Sciatic nerve (tissue), 2 donors: ENCODE measurements around the gene CD9. TPM values are rescaled to one million over a fixed set of nuclear protein-coding genes. Genes with fewer than 3 reads are reported as not detected.

Experiments
- ATAC-seq: fragments of 200-7000 bp; cut with Tn5 transposase; one replicate; pipeline ENCODE4 v1.9.1; 2020; ENCODE audit warnings: mild to moderate bottlenecking, moderate library complexity
- DNase-seq: peaks from one replicate; pipeline ENCODE4 v3.0.0-alpha.2; 2020; ENCODE audit warnings: low spot score
- intact Hi-C: fragments of 100-400 bp; cut with DNase I; formaldehyde crosslinking; loops from one replicate; pipeline ENCODE4 v1.14.2; 2022
- total RNA-seq: library from RNA; stranded (reverse); fragmentation: NEBNext Ultra II Directional; extraction: Animal tissue kit (Norgen Biotek cat#: 25700); gene quantifications from one replicate; pipeline ENCODE4 v1.2.1, GENCODE V29; 2021
- donor health status: DM: no; HTN: no; CAD: no.
- donor health status: DM: no; HTN: no; CAD: no.

Gene CD9
- total RNA-seq, 1 donor from 2014 or later: 554 TPM

DNA sequence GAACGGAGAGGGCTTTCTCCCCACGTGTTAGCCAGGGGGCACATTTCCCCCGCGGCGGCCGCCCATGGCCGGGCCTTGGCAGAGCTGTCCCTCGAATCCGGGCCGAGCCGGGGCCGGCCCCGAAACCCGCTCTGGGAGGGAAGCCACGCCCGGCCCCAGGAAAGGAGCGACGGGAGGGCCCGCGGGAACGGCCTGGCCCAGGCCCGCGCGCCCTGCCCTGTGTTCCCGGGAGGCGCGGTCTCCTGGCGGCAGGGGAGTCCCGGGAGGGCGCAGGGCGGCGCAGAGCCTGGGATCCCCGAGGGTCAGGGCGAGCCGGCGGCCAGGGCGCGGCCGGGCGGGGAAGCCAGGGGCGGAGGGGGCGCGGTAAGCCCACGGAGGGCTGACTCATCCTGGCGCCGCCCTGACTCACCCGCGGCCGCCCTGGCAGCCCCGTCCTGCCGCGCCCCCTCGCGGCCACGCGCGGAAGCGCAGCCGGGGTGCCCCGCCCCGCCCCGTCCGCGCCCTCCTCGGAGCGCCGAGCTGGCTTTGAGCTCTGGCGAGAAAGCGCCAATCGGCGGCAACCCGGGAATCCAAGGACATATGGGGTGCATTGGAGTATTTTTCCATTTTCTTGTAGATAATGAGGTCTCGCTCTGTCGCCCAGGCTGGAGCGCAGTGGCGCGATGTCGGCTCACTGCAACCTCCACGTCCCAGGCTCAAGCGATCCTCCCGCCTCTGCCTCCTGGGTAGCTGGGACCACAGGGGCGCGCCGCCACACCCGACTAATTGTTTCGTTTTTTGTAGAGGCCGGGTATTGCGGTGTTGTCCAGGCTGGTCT lies 78.4 kb downstream of the CD9 start:
- DNase-seq (peak; percentile 89), ATAC-seq (peak; percentile 92)
- intact Hi-C loops: loop anchor here (5.0 kb wide), 2 partner anchors 81 to 846 kb away; partner anchors contain the start of gene NTF3

DNA sequence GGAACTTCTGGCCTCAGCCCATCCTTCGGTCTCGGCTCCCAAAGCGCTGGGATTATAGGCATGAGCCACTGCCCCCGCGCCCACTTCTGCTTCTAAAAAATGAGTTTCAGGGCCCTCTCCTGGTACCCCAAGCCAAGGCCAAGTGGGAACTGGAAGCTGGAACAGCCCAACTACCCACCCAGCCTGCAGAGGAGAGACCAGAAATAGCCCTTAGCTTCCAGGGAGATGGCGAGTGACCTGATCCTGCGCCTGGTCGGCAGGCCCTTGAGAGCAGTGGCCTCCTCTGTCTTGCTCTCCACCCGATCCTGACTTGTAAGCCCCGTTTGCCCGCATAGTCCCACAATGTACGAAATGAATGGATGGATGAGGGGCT lies 79.0 kb downstream of the CD9 start:
- DNase-seq (no peak), ATAC-seq (peak; percentile 3)
- intact Hi-C loops: loop anchor here (5.0 kb wide), 2 partner anchors 82 to 847 kb away; partner anchors contain the start of gene NTF3

DNA sequence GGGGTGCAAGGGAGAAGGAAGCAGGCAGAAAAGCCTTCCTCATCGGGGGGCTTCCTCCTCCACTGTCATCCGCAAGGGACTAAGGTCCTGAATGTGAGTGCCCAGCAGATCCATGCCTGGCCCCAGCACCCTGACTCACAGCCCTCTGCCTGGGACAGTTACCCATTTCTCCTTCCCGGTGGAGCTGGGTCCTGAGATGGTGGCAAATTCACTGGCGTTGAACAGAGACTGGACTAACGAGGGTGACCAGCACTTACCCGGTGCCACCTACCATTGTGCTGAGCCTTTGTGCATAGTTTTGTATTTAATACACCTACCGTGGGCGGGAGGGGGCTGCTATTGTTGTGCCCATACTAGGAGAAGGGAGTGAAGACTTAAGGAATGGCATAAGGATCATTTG lies 79.4 kb downstream of the CD9 start:
- intact Hi-C loops: loop anchor here (5.0 to 10.0 kb wide), 4 partner anchors 82 to 847 kb away; partner anchors contain the start of gene NTF3
- ATAC-seq (no peak), DNase-seq (peak; percentile 60)

DNA sequence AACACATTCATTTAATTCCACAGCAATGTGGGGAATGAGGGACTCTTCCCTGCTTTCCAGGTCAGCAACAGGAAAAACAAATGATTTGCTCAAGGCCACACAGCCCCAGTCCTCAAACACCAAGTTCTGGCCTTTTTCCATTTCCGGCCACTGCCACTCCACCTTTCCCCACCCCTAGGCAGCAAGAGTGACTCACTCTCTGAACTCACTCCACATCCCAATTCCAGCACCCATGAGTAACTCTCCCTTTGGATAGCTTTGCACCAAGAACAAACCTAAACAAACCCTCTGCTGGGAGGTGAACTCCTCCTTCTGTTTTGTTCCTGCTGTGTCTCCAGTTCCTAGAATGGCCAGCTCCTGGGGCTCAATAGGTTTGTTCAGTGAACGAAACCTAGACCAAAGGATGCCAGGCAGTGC lies 79.9 kb downstream of the CD9 start:
- DNase-seq (peak; percentile 49), ATAC-seq (peak; percentile 9)
- intact Hi-C loops: loop anchor here (10.0 kb wide), 2 partner anchors 215 to 295 kb away; no protein-coding TSS in a partner anchor

DNA sequence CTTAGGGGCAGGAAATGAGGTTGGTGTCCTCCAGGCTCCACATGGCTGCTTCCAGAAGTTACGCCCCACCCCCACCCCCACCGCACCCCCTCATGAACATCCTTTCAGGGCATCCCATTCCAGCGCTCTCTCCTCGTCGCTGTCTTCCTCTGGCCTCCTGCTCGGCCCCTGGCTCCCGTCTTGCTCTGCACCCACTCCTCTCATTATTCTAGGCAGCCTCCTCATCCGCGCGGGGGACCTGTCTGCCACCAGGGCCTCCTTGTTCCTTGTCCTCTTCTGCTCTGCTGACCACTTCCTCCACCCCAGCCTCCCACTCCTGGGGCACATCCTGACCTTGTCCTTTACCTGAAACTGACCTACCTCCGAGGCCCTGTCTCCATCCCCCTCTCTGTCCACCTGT lies 80.5 kb downstream of the CD9 start:
- ATAC-seq (no peak), DNase-seq (peak; percentile 57)
- intact Hi-C loops: loop anchor here (10.0 kb wide), 2 partner anchors 216 to 296 kb away; no protein-coding TSS in a partner anchor

DNA sequence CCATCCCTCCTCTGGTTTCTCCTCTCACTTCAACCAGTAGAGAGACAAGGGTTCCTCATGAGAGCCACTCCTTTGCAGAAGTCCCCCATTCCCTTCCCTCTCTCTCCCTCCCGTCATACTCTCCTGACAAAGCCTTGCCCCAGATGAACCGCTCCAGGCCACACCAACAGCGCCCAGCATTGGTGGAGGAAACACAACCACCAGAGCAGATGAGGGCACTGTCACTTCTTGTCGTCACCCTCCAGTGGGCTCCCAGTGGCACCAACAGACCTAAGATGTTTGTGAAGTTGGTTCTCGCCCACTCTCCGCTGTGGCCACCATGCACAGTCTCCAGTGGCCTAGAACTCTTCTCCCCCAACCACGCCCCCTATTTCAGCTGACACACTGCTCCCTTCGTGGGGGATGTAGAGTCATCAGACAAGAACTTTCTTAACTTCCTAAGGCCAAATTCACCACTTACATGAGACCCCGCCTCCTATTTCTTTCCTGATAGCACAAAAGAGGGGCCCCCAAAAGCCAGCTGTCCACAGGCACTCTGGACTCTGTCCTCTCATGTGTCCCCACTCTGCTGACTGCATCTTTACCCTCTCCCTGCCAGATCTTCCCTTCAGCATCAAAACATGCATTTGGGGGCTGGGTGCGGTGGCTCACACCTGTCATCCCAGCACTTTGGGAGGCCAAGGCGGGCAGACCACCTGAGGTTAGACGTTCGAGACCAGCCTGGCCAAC lies 81.0 kb downstream of the CD9 start:
- intact Hi-C loops: loop anchor here (10.0 kb wide), 2 partner anchors 216 to 296 kb away; no protein-coding TSS in a partner anchor
- ATAC-seq: no peak
- peak; percentile 51 for DNase-seq

DNA sequence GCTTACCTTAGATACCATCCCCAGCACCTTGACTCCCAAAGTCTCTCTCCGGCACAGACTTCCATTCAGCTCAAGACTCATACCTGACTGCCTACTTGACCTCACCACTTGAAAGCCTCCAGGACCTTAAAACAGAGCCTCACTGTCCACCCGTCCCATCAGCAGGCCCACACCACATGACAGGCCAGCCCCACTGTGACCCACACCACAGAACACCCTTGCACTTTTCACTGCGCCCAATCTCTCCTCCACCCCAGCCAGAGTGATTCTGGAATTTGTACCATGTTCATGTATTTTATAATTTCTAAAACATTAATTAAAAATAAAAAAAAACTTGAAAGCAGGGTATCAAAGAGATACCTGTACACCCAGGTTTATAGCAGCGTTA lies 82.2 kb downstream of the CD9 start:
- ATAC-seq (no peak), DNase-seq (peak; percentile 37)
- intact Hi-C loops: loop anchor here (10.0 kb wide), 2 partner anchors 218 to 298 kb away; no protein-coding TSS in a partner anchor

DNA sequence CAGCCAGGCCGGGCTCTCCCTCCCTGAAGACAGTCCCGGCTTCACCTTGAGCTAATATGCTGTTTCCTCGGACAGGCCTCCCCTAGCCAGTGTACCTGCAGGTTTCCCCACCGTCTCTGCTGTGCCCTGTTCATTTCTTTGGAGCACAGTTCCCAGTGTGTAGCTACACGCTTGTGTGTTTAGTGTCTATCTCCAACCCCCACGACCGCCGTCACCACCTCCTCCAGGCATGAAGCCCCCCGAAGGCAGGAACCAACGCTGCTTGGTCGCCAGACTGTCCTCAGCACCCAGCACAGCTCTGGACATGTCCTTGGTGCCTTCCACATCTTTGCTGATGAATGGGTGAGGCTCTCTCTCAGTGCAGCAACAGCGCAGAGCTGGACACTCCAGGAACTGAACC lies 84.1 kb downstream of the CD9 start:
- no peak for DNase-seq
- no peak for ATAC-seq
- intact Hi-C loops: loop anchor here (10.0 kb wide), 2 partner anchors 219 to 299 kb away; no protein-coding TSS in a partner anchor

DNA sequence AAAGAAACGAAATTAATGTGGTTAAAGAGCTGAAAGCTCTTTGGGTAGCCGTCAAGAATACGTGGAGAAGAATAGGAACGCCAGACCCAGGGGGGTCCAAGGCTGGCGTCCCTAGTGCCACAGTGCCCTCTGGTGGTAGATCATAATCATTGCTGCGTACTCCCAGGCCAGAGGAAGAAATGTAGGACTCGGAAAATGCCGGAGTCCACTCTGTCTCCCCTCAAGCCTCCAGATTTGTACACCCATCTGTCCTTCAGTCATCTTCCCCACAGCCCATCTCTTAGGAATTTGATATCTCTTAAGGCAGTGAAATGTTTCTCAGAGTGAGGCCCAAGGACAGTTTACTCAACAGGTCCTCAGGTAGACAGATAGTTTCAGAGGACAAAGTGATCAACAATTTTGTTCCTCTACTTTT lies 84.9 kb downstream of the CD9 start:
- intact Hi-C loops: loop anchor here (10.0 kb wide), 2 partner anchors 220 to 300 kb away; no protein-coding TSS in a partner anchor
- ATAC-seq: peak; percentile 88
- no peak for DNase-seq

DNA sequence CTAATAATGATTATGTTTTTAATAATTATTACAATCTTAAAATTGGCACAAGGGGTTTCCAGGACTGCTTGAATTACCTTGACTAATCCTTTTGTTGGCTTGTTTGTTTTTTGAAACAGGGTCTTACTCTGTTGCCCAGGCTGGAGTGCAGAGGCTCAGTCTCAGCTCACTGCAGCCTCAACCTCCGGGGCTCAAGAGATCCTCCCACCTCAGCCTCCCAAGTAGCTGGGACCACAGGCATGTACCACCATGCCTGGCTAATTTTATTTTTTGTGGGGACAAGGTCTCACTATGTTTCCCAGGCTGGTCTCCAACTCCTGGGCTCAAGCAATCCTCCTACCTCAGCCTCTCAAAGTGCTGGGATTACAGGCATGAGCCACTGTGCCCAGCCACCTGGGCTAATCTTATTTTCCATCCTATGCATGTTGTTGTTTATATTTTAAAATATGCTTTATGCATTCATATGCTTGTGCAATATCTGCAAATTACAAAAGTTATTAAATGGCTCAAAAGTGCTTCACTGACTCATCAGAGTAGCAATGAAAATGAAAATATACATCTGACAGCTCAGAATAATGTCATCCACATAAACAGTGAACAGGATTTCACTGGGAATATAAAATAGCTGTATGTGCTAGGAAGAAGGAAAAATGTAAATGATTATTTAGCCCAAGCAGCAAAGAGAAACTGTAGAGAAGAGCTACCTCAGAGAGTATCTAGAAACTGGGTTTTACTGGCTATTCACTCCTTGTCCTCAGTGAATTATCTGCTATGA lies 85.5 kb downstream of the CD9 start:
- DNase-seq: no peak
- intact Hi-C loops: loop anchor here (10.0 kb wide), 2 partner anchors 221 to 301 kb away; no protein-coding TSS in a partner anchor
- ATAC-seq: no peak

Other genes starting within 250 kb of the CD9 start
- gene VWF, start 75.7 kb upstream of the CD9 start, total RNA-seq: 655 TPM
- gene PLEKHG6, start 110.3 kb downstream of the CD9 start, total RNA-seq: 5.2 TPM
- gene TNFRSF1A, start 141.7 kb downstream of the CD9 start, total RNA-seq: 215 TPM
- gene SCNN1A, start 175.2 kb downstream of the CD9 start, total RNA-seq: 16.8 TPM
- 99.7 TPM for gene LTBR, start 183.8 kb downstream of the CD9 start, total RNA-seq
- 0.58 TPM for gene CD27, start 244.6 kb downstream of the CD9 start, total RNA-seq